Measurements from ENCODE around the gene TP53I13. TPM values are rescaled to one million over a fixed set of nuclear protein-coding genes. Genes with fewer than 3 reads are reported as not detected.

Gene TP53I13
- total RNA-seq, 1 donor from 2014 or later, result 68.4 TPM

DNA sequence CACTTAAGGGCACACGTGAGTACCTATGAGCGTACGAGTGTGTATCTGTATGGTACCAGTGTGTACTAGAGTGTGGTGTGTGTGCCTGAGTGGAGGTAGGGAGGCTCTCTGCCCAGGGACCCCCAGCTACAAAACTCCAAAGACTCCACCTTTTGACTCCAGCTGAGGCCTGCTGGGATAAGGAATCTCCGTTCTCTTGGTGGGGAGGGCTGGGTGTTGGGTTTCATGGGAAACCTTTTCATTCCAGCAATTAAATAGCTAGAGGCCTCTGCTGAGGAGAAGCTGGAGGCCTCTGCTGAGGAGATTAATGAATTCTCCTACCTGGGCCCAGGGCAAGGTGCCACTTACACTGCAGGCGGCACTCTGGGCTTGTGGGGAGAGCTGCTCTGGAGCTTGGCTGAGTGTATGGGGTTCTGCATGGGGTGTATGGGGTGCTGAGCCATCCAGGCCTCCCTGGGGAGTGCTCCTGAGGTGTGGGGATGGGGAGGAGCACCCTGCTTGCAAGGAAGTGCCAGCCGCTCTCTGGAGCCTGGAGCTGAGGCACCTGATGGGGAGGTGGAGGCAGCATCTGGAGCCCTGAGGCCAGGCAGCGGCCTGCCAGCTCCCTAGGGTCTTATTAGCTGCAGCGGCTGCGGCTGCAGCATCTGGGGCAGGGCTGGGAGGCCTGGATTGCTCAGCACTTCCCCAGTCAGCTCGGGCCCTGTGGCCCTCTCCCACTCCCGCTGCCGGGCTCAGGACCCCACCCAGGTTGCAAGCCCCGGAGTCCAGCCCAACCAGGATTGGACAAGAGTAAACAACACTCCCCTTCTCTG lies 29.1 kb downstream of the TP53I13 start:
- no peaks in the 10 kb centered on the region for H3K27me3 ChIP-seq (ENCODE audit: control insufficient read depth, insufficient read depth, low read length)
- H3K36me3 ChIP-seq (ENCODE audit: control insufficient read depth, insufficient read depth, low read length), result no peaks in the 10 kb centered on the region
- TF ChIP-seq, protein P1, sequence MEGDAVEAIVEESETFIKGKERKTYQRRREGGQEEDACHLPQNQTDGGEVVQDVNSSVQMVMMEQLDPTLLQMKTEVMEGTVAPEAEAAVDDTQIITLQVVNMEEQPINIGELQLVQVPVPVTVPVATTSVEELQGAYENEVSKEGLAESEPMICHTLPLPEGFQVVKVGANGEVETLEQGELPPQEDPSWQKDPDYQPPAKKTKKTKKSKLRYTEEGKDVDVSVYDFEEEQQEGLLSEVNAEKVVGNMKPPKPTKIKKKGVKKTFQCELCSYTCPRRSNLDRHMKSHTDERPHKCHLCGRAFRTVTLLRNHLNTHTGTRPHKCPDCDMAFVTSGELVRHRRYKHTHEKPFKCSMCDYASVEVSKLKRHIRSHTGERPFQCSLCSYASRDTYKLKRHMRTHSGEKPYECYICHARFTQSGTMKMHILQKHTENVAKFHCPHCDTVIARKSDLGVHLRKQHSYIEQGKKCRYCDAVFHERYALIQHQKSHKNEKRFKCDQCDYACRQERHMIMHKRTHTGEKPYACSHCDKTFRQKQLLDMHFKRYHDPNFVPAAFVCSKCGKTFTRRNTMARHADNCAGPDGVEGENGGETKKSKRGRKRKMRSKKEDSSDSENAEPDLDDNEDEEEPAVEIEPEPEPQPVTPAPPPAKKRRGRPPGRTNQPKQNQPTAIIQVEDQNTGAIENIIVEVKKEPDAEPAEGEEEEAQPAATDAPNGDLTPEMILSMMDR (IDR thresholded peaks at IDR 0.05; ENCODE audit: insufficient read depth, low read length, poor library complexity, severe bottlenecking), result no peak
- DNase-seq (ENCODE audit: low read depth), result no peak
- no peak overlapping the region for H3K4me3 ChIP-seq (ENCODE audit: low read depth, low read length)

DNA sequence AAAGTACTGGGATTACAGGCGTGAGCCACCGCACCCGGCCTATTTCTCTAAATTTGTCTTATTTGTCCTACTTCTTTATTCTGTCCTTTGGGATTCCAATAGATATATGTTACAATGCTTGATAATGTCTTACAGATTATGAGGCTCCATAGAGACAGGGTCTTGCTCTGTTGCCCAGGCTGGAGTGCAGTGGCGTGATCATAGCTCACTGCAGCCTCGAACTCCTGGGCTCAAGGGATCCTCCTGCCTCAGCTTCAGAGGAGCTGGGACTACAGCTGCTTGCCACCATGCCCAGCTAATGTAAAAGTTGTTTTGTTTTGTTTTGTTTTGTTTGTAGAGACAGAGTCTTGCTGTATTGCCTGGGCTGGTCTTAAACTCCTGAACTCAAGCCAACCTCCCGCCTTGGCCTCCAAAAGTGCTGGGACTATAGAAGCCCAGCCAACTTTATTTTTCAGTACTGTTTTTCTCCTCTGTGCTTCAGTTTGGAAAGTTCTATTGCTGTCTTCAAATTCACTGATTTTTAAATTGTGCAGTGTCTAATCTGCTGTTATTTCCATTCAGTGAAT lies 34.7 kb downstream of the TP53I13 start:
- Histone ChIP-seq H3K4me3 (ENCODE audit: low read depth, low read length) (no peak overlapping the region), H3K36me3 (ENCODE audit: control insufficient read depth, insufficient read depth, low read length) (no peaks in the 10 kb centered on the region), H3K27me3 (ENCODE audit: control insufficient read depth, insufficient read depth, low read length) (no peaks in the 10 kb centered on the region)
- DNase-seq (ENCODE audit: low read depth), result no peak
- TF ChIP-seq, protein P1 (IDR thresholded peaks at IDR 0.05; ENCODE audit: insufficient read depth, low read length, poor library complexity, severe bottlenecking), result no peak

DNA sequence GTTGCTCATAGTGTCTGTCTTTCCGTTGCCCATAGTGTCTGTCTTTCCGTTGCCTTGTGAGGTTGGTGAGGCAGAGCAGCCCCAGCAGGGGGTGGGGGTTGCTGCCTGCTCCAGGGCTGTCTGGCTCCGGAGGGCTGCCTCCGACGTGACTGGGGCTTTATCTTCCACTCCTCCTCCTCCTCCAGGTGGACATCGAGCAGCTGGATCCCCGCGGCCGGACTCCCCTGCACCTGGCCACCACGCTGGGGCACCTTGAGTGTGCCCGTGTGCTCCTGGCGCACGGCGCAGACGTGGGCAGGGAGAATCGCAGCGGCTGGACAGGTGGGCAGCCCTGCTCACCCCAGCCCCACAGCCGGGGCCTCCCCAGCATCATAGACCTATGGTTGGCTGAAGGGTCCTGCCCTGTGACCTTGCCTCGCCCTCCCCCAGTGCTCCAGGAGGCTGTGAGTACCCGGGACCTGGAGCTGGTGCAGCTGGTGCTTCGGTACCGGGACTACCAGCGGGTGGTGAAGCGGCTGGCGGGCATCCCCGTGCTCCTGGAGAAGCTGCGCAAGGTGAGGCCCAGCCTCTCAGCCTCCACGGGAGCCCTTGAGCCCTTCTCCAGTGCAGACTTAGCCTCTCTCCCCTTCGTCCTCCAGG lies 39.2 kb downstream of the TP53I13 start:
- no peak for DNase-seq (ENCODE audit: low read depth)
- Histone ChIP-seq H3K4me3 (ENCODE audit: low read depth, low read length) (no peak overlapping the region), H3K27me3 (ENCODE audit: control insufficient read depth, insufficient read depth, low read length) (peaks cover 2% of the 10 kb centered on the region), H3K36me3 (ENCODE audit: control insufficient read depth, insufficient read depth, low read length) (no peaks in the 10 kb centered on the region)
- TF ChIP-seq, protein P1 (IDR thresholded peaks at IDR 0.05; ENCODE audit: insufficient read depth, low read length, poor library complexity, severe bottlenecking), result no peak

DNA sequence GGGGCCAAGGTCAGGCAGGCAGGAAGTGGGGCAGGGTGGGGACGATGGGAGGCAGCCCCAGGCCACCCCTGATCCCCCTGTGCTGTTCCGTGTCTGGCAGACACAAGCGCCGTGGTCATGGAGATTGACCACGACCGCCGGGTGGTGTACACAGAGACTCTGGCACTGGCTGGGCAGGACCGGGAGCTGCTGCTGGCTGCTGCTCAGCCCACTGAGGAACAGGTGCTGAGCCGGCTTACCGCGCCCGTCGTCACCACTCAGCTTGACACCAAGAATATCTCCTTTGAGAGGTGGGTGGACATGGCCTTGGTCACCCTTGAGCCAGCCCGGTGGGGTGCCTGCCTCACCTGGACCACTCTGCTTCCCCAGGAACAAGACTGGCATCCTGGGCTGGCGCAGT lies 40.5 kb downstream of the TP53I13 start:
- no peak overlapping the region for H3K4me3 ChIP-seq (ENCODE audit: low read depth, low read length)
- TF ChIP-seq, protein P1 (IDR thresholded peaks at IDR 0.05; ENCODE audit: insufficient read depth, low read length, poor library complexity, severe bottlenecking), result no peak
- peaks cover 6% of the 10 kb centered on the region for H3K27me3 ChIP-seq (ENCODE audit: control insufficient read depth, insufficient read depth, low read length)
- H3K36me3 ChIP-seq (ENCODE audit: control insufficient read depth, insufficient read depth, low read length), result no peaks in the 10 kb centered on the region
- no peak for DNase-seq (ENCODE audit: low read depth)

DNA sequence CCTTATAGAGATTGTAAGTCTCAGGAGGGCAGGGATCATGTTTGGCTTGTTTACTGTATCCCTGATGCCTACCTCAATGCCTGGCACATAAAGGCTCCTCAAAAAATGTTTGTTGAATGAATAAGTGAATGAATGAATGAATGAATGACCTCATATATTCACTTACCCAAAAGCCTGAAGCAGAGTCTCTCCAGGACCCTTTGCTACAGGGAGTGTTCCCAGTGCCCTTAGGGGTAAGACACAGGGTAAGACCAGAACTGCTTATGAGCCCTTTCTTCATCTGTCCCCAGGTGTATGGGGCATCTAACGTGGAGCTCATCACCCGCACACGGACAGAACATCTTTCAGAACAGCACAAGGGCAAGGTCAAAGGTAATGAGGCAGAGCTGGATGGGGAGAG lies 41.9 kb downstream of the TP53I13 start:
- H3K36me3 ChIP-seq (ENCODE audit: control insufficient read depth, insufficient read depth, low read length), result no peaks in the 10 kb centered on the region
- H3K27me3 ChIP-seq (ENCODE audit: control insufficient read depth, insufficient read depth, low read length), result peaks cover 6% of the 10 kb centered on the region
- TF ChIP-seq, protein P1 (IDR thresholded peaks at IDR 0.05; ENCODE audit: insufficient read depth, low read length, poor library complexity, severe bottlenecking), result no peak
- DNase-seq (ENCODE audit: low read depth), result no peak
- H3K4me3 ChIP-seq (ENCODE audit: low read depth, low read length), result no peak overlapping the region
